GF-D8 (cell line): ENCODE data around the gene SLC52A1.
"Not testable (repeated sequence)": the region's sequence is repeated elsewhere in the genome, so short reads cannot be mapped to it uniquely, and the experiment has no call there.

ENCODE experiments used
- DNase-seq: peaks from one replicate; lab custom pipeline; 2025; lab: John Stamatoyannopoulos, UW

The SLC52A1 gene

DNA sequence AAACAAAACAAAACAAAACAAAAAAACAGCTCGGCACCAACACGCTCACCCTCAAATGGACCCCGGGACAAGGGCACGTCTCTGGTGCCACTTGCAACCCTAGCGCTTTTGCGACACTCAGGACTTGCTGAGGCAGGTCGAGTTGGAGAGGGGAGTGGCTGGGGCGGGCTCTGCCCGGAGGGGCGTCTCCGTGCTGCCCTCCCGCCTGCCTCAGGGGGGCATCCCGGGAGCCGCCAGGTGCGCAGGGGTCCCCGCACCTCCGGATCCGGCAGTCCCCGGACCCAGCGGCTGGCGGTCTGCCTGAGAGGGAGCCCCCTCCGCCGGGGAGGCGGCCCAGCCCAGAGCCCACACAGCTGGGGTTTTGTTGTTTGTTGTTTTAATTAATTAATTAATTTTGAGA is at the start of gene SLC52A1:
TSS of gene SLC52A1 (minus strand) at position 112 of the 400 bp plus-strand sequence. CDS start 820 bp downstream, outside the sequence.
- DNase-seq, result no peak

DNA sequence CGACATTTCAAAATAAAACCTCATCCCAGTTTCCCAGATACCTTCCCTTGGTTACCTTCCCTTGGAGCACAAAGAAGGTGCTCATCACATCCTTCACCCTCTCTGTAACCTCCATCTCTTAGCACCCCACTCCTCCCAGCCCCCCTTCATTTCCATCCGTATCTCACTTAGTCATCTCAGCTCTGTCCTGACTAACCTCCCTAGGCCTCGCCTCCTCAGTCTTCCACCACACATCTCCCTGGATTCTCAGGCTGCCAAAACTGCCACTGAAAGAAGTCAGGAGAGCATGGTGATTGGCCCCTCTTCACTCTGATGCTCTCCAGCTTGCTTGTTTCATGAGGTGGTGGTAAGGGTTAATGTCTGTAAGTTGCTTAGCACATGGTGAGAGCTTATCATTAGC is 45.4 kb upstream of the SLC52A1 start:
- no peak for DNase-seq

GRCh38 chr17:5078106-5079028 is 43.1 kb upstream of the SLC52A1 start, which contains the start of gene ZFP3:
TSS of gene ZFP3 (plus strand) at chr17:5078467. CDS start at chr17:5091505, 13,038 bp downstream.
- DNase-seq, result no peak

GRCh38 chr17:5077781-5078105 is 42.5 kb upstream of the SLC52A1 start:
- DNase-seq, result no peak

DNA sequence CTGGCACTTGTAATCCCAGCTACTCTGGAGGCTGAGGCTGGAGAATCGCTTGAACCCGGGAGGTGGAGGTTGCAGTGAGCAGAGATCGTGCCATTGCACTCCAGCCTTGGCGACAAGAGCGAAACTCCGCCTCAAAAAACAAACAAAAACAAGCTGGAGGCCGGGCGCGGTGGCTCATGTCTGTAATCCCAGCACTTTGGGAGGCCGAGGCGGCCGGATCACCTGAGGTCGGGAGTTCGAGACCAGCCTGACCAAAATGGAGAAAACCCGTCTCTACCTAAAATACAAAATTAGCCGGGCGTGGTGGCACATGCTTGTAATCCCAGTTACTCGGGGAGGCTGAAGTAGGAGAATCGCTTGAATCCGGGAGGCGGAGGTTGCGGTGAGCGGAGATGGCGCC is 42.0 kb upstream of the SLC52A1 start:
- DNase-seq, result not testable (repeated sequence)

GRCh38 chr17:5075472-5075871 is 40.2 kb upstream of the SLC52A1 start:
- DNase-seq, result not testable (repeated sequence)

DNA sequence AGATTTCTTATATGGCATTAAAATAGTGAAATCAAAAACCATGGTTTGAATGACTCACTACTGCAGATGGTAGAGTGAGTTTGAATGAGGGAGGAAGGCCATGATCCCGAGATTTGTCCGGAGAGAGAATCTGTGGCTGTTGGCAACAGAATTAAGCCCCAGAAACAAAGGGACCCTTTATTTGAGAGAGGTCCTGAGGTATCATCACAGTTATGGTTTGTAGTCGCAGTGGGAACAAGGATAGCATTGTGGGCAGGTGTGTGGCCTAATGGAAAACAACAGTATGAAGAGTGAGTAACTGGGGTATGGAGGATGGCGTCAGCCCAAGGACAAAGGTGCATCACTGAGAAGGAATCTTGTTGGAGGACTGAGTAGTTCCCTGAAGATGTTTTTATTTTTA is 34.5 kb upstream of the SLC52A1 start:
- no peak for DNase-seq

GRCh38 chr17:5068236-5068635 is 33.0 kb upstream of the SLC52A1 start:
- no peak for DNase-seq

DNA sequence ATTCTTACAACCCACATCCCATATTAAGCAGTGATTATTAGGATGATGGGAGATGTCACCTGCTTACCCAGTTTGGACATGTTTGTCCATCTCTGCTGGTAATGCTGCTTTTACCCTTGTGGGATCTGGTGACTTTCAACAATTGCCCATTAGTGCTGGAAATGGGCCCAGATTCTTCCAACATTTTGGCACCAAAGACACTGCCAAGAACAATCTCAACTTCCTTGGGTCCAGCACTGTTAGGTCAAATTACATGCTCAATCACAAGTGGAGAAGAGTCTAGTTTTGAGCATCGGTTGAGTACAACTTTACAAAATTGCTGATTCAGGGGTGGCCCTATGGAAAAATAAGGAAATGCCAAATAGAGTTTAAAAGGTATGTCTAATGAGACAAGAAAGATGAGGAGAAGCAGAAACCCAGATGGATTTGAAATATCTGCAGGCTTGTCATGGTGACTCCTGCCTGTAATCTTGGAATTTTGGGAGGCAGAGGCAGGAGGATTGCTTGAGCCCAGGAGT is 30.1 kb upstream of the SLC52A1 start:
- no peak for DNase-seq

DNA sequence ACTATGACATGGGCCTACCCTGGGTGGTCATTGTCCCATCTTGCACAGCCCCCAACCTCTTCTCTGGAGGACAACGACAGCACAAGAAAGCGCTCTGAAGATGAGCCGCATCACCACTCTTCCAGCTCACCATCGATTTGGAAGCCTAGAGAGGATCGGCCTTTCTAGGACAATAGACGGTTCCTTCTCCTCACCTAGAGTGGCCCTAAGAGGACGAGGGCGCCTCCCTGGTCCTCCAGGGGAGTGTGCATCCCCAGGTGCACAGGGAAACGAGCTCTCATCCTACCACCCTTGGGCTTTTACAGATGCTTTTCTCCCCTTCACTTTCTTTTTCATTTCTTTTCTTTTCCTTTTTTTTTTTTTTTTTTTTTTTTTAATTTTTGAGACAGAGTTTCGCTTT is 20.3 kb upstream of the SLC52A1 start:
- DNase-seq, result no peak

DNA sequence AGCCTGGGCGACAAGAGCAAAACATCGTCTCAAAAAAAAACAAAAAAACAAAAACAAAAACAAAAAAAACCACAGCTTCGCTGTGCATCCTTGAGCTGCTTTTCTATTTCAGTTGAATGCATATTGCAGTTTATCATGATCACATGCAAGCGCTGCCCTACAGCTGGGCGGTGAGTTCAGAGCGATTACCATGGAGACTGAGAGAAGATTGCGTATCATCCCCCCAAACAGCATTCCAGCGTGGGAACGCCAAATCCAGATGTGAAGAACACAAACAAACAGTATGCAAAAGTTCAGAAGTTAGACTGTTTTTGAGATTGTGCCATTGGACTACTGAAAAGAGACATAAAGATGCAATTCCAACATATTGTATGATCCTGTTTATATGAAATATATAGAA is 15.1 kb upstream of the SLC52A1 start:
- no peak for DNase-seq

DNA sequence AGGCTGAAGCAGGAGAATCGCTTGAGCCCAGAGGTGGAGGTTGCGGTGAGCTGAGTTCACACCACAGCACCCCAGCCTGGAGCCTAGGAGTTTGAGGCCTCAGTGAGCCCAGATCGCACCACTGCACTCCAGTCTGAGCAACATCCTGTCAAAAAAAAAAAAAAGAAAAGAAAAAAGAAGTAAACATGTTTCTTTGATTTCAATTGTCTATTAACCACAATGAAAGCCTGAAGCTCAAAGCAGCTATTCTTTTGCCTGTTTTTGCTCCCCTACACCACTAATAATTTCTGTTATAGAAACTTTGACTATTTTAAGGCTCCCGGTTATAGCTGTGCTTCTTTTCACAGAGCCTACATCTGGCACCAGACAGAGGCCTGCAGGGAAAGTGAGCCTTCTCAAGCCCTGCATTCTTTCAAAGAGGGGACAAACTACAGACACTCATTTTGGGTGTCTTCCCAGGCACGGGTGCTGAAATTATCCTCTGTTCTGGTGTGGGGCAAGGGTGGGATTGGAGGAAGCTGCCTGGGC is 14.2 kb upstream of the SLC52A1 start:
- no peak for DNase-seq

- DNase-seq, result no peak
These were observed 12.2 kb upstream of the SLC52A1 start for GRCh38 chr17:5047446-5047845.

DNA sequence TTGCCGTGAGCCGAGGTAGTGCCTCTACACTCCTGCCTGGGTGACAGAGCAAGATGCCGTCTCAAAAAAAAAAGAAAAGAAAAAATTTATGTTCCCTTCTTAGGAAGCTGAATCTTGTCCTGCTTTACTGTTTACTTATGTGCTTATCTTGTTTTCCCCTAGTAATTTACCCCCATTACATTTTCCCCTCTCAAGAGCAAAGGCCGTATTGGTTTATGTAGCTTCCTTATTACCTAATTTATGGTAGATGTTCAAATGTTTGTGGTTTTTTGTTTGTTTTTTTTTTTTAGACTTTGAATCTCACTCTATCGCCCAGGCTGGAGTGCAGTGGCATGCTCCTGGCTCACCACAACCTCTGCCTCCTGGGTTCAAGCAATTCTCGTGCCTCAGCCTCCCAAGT is 10.3 kb upstream of the SLC52A1 start:
- no peak for DNase-seq

DNA sequence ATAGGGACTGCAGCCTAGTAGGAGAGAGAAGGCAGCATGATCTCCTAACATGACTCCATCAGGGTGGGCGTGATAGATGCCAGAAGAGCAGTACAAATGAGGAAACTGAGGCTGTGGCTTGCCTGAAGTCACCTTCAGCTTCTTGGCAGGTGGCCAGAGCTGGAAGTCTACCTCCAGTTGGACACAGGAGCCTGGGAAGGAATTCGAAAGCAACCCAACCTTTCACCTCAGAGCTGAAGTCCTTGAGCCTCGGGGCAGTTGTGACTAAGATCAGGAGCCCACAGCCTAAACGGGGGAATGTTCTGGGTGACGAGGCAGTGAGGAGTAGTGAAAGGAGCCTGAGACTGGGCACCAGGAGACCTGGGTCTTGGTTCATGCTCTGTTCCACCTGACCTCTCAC is 9.4 kb upstream of the SLC52A1 start:
- DNase-seq, result no peak

- DNase-seq, result no peak
These were observed 8.3 kb upstream of the SLC52A1 start for GRCh38 chr17:5043524-5043923.

DNA sequence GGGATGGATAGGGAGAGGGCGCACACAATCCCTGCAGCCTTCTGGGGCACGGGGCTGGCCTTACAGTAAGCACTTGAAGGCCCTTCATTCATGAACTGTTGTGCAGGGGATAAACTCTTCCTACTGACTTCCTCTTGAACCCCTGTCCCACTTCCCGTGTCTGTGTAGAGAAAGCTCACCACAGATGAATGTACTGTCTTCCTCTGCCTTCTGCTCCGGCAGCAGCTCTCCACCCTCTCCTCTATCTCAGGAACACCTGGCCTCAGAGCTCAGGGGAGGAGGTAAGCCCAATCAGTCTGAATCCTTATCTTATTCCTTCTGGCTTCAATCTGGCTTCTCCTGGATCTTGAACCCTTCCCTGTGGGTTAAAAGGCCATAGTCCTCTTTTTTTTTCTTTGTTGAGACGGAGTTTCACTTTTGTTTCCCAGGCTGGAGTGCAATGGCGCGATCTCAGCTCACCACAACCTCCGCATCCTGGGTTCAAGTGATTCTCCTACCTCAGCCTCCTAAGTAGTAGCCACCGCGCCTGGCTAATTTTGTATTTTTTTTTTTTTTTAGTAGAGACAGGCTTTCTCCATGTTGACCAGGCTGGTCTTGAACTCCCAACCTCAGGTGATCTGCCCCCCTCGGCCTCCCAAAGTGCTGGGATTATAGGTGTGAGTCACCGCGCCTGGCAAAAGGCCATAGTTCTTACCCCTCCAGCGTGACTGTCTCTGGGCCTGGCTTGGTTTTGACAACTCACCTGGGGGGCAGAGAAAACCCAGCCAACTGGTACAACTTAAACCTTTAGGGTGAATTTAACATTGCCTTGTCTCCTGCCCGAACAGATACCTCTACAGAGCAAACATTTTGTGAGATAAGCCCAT is 7.2 kb upstream of the SLC52A1 start:
- DNase-seq, result no peak

GRCh38 chr17:5034651-5035050 is 575 bp downstream of the SLC52A1 start:
- no peak for DNase-seq

DNA sequence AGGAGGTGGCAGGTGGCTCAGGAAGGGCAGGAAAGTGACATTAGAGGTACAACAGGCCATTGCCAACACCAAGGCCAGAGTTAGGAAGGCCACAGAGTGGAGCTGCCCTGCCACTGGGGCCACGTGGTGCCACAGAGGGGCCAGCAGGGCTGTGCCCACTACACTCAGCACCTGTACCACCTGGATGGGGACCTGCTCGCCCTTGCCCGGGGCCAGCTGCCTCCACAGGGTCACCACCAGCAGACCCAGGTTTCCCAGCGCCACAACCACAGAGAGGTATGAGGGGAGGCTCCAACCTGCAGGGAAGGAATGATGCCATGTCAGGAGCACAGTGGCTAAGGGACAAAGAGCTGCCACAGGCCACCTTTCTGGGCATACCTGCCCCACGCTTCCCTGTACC is 1.2 kb downstream of the SLC52A1 start:
- no peak for DNase-seq

DNA sequence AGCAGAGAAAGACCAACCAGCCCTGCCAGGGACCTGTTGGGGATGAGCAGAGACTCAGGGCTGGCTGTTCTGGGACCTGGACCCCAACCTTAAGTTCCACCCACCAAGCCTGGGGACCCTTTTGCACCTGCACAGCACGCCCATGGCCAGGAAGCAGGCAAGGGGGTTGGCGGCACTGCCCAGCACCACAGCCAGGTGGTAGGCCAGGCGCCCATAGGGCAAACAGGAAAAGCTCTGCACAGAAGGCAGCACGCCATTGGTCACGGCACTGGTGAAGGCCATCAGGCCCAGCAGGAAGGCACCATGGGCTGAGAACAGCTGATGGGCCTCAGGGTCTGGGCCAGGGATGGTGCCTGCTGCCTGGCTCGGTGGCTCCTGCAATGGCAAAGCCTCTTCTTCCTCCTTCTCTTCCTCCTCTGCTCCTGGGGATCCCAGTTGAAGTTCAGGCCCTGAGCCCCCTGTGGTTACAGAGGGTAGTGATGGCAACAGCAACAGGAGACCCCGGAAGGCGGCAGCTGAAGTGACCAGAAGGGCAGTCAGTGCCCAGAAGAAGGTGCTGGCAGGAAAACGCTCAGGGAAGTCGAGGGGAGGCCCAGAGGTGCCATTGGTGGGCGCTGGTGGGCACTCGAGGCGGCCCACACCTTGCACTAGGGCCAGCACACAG is 1.7 kb downstream of the SLC52A1 start:
- DNase-seq, result no peak

DNA sequence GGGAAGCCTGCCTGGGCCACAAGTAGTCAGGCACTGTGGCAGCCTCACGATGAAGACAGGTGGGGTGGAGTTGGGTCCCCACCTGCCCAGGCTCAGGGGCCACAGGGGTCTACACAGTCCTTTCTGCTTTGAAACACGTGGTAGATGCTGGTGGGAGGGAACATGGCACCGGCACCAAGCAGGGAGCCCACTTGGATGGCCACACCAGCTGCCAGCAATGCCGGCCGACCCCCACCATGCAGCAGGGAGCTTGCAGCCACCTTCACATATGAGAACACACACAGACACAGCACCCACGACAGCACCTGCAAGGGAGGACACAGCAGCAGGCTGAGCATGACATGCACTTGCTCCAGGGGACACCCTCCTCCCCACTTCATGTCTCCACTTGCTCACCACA is 2.4 kb downstream of the SLC52A1 start:
- DNase-seq, result no peak
